Effector memory CD4-positive, alpha-beta T cell (primary cell): Measurements from ENCODE around the gene CTNND2.

ENCODE experiments used
- DNase-seq, 3 donors: peaks; one replicate each; pipeline ENCODE4 v3.0.0-alpha.2; 2020
- H3K27ac ChIP-seq: 2 replicates; pipeline ENCODE4 v1.7.0; 2013; ENCODE audit warnings: mild to moderate bottlenecking, low read length, moderate library complexity; ENCODE audit not compliant: insufficient read depth, poor library complexity, severe bottlenecking
- H3K27me3 ChIP-seq: replicated peaks from 2 replicates; pipeline ENCODE4 v1.7.0; 2013; ENCODE audit warnings: mild to moderate bottlenecking, low read length; ENCODE audit not compliant: insufficient read depth, control insufficient read depth, poor library complexity, severe bottlenecking
- H3K36me3 ChIP-seq: 2 replicates; pipeline ENCODE4 v1.7.0; 2013; ENCODE audit warnings: mild to moderate bottlenecking, low read length, moderate library complexity; ENCODE audit not compliant: control insufficient read depth, insufficient read depth
- H3K4me1 ChIP-seq: 2 replicates; pipeline ENCODE4 v1.7.0; 2013; ENCODE audit warnings: low read length, mild to moderate bottlenecking; ENCODE audit not compliant: control insufficient read depth, insufficient read depth, poor library complexity, severe bottlenecking
- H3K4me3 ChIP-seq: 2 replicates; pipeline ENCODE4 v1.7.0; 2013; ENCODE audit warnings: low read length, low read depth, mild to moderate bottlenecking; ENCODE audit not compliant: insufficient read depth, poor library complexity, severe bottlenecking
- H3K9me3 ChIP-seq: 2 replicates; pipeline ENCODE4 v1.7.0; 2013; ENCODE audit warnings: mild to moderate bottlenecking, low read length, moderate library complexity; ENCODE audit not compliant: control insufficient read depth

CTNND2 gene

GRCh38 chr5:11878814-11879213 lies 25.4 kb downstream of the CTNND2 start:
- no peaks in the 10 kb centered on the region for H3K27me3 ChIP-seq
- no peaks in the 10 kb centered on the region for H3K4me1 ChIP-seq
- H3K9me3 ChIP-seq = no peaks in the 10 kb centered on the region
- no peak for DNase-seq
- H3K36me3 ChIP-seq = no peaks in the 10 kb centered on the region
- H3K27ac ChIP-seq = no peak overlapping the region
- no peak overlapping the region for H3K4me3 ChIP-seq

- no peaks in the 10 kb centered on the region for H3K9me3 ChIP-seq
- no peaks in the 10 kb centered on the region for H3K27me3 ChIP-seq
- H3K27ac ChIP-seq = no peak overlapping the region
- no peak for DNase-seq
- H3K36me3 ChIP-seq = no peaks in the 10 kb centered on the region
- no peaks in the 10 kb centered on the region for H3K4me1 ChIP-seq
- H3K4me3 ChIP-seq = no peak overlapping the region
Measured at GRCh38 chr5:11873587-11873986, 30.7 kb downstream of the CTNND2 start.

- Histone ChIP-seq H3K27me3 (no peaks in the 10 kb centered on the region), H3K36me3 (no peaks in the 10 kb centered on the region), H3K4me1 (no peaks in the 10 kb centered on the region), H3K9me3 (no peaks in the 10 kb centered on the region), H3K4me3 (no peak overlapping the region), H3K27ac (no peak overlapping the region)
- DNase-seq = no peak
Measured at GRCh38 chr5:11869203-11869602, 35.0 kb downstream of the CTNND2 start.

- H3K9me3 ChIP-seq = no peaks in the 10 kb centered on the region
- H3K27ac ChIP-seq = no peak overlapping the region
- no peak overlapping the region for H3K4me3 ChIP-seq
- H3K4me1 ChIP-seq = no peaks in the 10 kb centered on the region
- H3K36me3 ChIP-seq = no peaks in the 10 kb centered on the region
- H3K27me3 ChIP-seq = no peaks in the 10 kb centered on the region
- no peak for DNase-seq
Measured at GRCh38 chr5:11863911-11864310, 40.3 kb downstream of the CTNND2 start.

- no peak overlapping the region for H3K27ac ChIP-seq
- no peaks in the 10 kb centered on the region for H3K4me1 ChIP-seq
- no peak for DNase-seq
- H3K9me3 ChIP-seq = no peaks in the 10 kb centered on the region
- no peak overlapping the region for H3K4me3 ChIP-seq
- H3K36me3 ChIP-seq = no peaks in the 10 kb centered on the region
- H3K27me3 ChIP-seq = no peaks in the 10 kb centered on the region
Measured at GRCh38 chr5:11857391-11857790, 46.9 kb downstream of the CTNND2 start.

GRCh38 chr5:11854936-11855335 lies 49.3 kb downstream of the CTNND2 start:
- no peaks in the 10 kb centered on the region for H3K9me3 ChIP-seq
- no peaks in the 10 kb centered on the region for H3K4me1 ChIP-seq
- no peak for DNase-seq
- H3K36me3 ChIP-seq = no peaks in the 10 kb centered on the region
- no peak overlapping the region for H3K27ac ChIP-seq
- no peaks in the 10 kb centered on the region for H3K27me3 ChIP-seq
- no peak overlapping the region for H3K4me3 ChIP-seq

GRCh38 chr5:11853796-11854195 lies 50.5 kb downstream of the CTNND2 start:
- DNase-seq = no peak
- Histone ChIP-seq H3K4me3 (no peak overlapping the region), H3K4me1 (no peaks in the 10 kb centered on the region), H3K36me3 (no peaks in the 10 kb centered on the region), H3K9me3 (no peaks in the 10 kb centered on the region), H3K27me3 (no peaks in the 10 kb centered on the region), H3K27ac (no peak overlapping the region)

- Histone ChIP-seq H3K36me3 (no peaks in the 10 kb centered on the region), H3K9me3 (no peaks in the 10 kb centered on the region), H3K27ac (no peak overlapping the region), H3K4me3 (no peak overlapping the region), H3K27me3 (no peaks in the 10 kb centered on the region), H3K4me1 (no peaks in the 10 kb centered on the region)
- no peak for DNase-seq
Measured at GRCh38 chr5:11853140-11853539, 51.1 kb downstream of the CTNND2 start.

- H3K27me3 ChIP-seq = no peaks in the 10 kb centered on the region
- no peaks in the 10 kb centered on the region for H3K9me3 ChIP-seq
- no peak overlapping the region for H3K27ac ChIP-seq
- DNase-seq = no peak
- no peaks in the 10 kb centered on the region for H3K36me3 ChIP-seq
- no peaks in the 10 kb centered on the region for H3K4me1 ChIP-seq
- no peak overlapping the region for H3K4me3 ChIP-seq
Measured at GRCh38 chr5:11852717-11853087, 51.5 kb downstream of the CTNND2 start.

- no peaks in the 10 kb centered on the region for H3K9me3 ChIP-seq
- no peaks in the 10 kb centered on the region for H3K27me3 ChIP-seq
- H3K36me3 ChIP-seq = no peaks in the 10 kb centered on the region
- no peak overlapping the region for H3K27ac ChIP-seq
- H3K4me1 ChIP-seq = no peaks in the 10 kb centered on the region
- no peak overlapping the region for H3K4me3 ChIP-seq
- no peak for DNase-seq
Measured at GRCh38 chr5:11851965-11852716, 52.1 kb downstream of the CTNND2 start.
